WERI-Rb-1 (cell line): Measurements from ENCODE around the gene ERMARD.
"Not testable (repeated sequence)": the region's sequence is repeated elsewhere in the genome, so short reads cannot be mapped to it uniquely, and the experiment has no call there.

Experiments
- DNase-seq: peaks from one replicate; pipeline ENCODE4 v3.0.0-alpha.2; 2020
- H3K27ac ChIP-seq: fragments of 250-450 bp; sonication (Bioruptor Pico); 2 replicates; pipeline ENCODE4 v1.5.1; 2020; ENCODE audit warnings: mild to moderate bottlenecking, moderate library complexity
- H3K27me3 ChIP-seq: fragments of 250-450 bp; sonication (Bioruptor Pico); 2 replicates; pipeline ENCODE4 v1.5.1; 2021; ENCODE audit warnings: mild to moderate bottlenecking, low read depth, moderate library complexity; ENCODE audit not compliant: insufficient read depth, severe bottlenecking
- H3K36me3 ChIP-seq: fragments of 250-450 bp; sonication (Bioruptor Pico); 2 replicates; pipeline ENCODE4 v1.5.1; 2020; ENCODE audit warnings: mild to moderate bottlenecking, moderate library complexity
- H3K4me3 ChIP-seq: 2 replicates; pipeline ENCODE4 v1.5.1; 2011; ENCODE audit warnings: low read depth, mild to moderate bottlenecking, control low read depth, low read length
- H3K9me3 ChIP-seq: fragments of 250-450 bp; sonication (Bioruptor Pico); 2 replicates; pipeline ENCODE4 v1.5.1; 2021; ENCODE audit warnings: mild to moderate bottlenecking, moderate library complexity; ENCODE audit not compliant: severe bottlenecking
- CTCF ChIP-seq: IDR thresholded peaks from 2 replicates; pipeline ENCODE4 v1.5.1; 2011; ENCODE audit warnings: low read depth, mild to moderate bottlenecking, control low read depth, inconsistent platforms, low read length

The ERMARD gene

DNA sequence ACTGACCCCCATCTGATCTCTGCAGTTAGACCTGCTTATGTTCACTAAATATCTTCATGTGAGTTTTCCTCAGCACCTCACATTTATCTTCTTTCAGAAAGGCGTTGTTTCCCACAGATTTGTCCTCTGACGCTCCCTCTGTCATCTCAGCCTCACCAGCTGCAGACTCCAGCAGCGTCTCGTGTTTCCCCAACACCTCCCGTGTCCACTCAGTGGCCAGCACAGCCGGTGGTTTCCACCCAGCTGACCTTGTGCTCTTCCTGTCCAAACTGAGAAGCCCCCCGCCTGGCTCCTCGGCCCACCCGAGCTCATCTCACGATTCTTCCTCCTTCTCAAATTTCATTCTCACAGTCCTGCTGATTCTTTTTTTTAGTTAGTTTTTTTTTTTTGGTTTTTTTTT lies 12.5 kb downstream of the ERMARD start:
- H3K9me3 ChIP-seq = no peaks in the 10 kb centered on the region
- H3K36me3 ChIP-seq = peaks cover 6% of the 10 kb centered on the region
- H3K27ac ChIP-seq = no peak overlapping the region
- no peaks in the 10 kb centered on the region for H3K27me3 ChIP-seq
- DNase-seq = no peak
- TF ChIP-seq CTCF = no peak
- H3K4me3 ChIP-seq = no peak overlapping the region

GRCh38 chr6:169765789-169766188 lies 14.4 kb downstream of the ERMARD start:
- not testable (repeated sequence) for H3K4me3 ChIP-seq, H3K36me3 ChIP-seq

GRCh38 chr6:169766232-169766631 lies 14.8 kb downstream of the ERMARD start:
- H3K27ac ChIP-seq = no peak overlapping the region
- H3K36me3 ChIP-seq = peaks cover 4% of the 10 kb centered on the region; the same call in 1 of the 2 replicates
- DNase-seq = no peak
- no peaks in the 10 kb centered on the region for H3K9me3 ChIP-seq
- TF ChIP-seq CTCF = no peak
- no peak overlapping the region for H3K4me3 ChIP-seq
- H3K27me3 ChIP-seq = no peaks in the 10 kb centered on the region

More at GRCh38 chr6:169765789-169766188, 14.4 kb downstream of the ERMARD start:
- not testable (repeated sequence) for DNase-seq, H3K27ac ChIP-seq, H3K27me3 ChIP-seq, H3K9me3 ChIP-seq

DNA sequence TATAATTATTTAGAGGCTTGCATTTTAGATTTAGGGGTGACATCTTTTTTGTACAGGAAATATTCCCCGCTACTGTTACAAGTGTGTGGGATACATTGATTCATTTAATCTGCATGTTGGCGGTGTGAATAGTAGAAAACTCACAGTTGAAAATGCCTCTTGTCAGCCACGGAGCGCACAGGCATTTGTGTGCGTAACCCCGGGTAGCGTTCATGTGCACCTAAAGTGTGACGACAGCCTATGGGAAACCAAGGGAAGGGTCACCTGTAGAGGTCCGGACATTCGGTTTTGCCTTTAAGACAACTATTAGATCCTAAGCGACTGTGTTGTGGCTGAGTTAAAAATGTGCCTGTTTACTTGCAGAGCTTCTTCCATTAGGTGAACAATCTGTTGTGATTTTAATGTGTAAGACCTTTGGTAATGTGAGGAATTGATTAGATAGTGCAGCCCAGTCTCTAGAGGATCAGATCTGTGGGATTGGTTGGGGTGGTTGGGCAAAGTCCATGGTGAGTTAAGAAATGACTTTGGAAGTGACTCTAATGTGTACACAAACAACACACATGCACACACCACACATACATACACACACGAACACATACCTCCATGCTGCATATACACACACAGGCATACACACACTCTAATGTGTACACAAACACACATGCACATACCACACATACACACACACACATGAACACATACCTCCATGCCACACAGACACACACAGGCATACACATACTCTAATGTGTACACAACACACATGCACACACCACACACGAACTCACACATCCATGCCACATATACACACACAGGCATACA lies 15.7 kb downstream of the ERMARD start:
- no peaks in the 10 kb centered on the region for H3K27me3 ChIP-seq
- no peaks in the 10 kb centered on the region for H3K9me3 ChIP-seq
- TF ChIP-seq CTCF = no peak
- H3K27ac ChIP-seq = no peak overlapping the region
- no peak for DNase-seq
- H3K4me3 ChIP-seq = no peak overlapping the region
- H3K36me3 ChIP-seq = peaks cover 4% of the 10 kb centered on the region

GRCh38 chr6:169774347-169774746 lies 22.9 kb downstream of the ERMARD start:
- H3K9me3 ChIP-seq = no peaks in the 10 kb centered on the region

DNA sequence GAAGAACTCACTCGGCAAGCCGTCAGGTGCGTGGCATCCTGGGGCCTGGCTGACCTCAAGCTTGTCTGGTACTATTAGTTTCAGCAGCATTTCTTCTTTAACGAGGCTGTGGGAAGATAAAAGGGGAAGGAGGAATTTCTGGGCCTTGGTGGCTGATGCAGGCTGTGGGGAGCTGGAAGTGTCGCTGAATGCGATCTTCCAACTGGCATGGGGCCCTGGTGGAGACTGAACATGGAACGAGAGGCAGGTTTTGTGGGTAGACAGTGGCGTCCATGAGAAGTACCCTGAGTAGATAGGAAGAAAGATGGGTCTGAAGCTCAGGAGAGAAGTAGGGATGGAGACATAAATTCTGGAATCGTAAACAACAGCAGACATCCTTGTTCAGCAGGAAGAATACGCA lies 23.9 kb downstream of the ERMARD start:
- H3K9me3 ChIP-seq = no peaks in the 10 kb centered on the region
- no peak overlapping the region for H3K27ac ChIP-seq
- no peak for TF ChIP-seq CTCF
- no peaks in the 10 kb centered on the region for H3K27me3 ChIP-seq
- no peak for DNase-seq
- no peak overlapping the region for H3K4me3 ChIP-seq
- H3K36me3 ChIP-seq = no peaks in the 10 kb centered on the region; the same call in none of the 2 replicates

More at GRCh38 chr6:169774347-169774746, 22.9 kb downstream of the ERMARD start:
- H3K27me3 ChIP-seq = no peaks in the 10 kb centered on the region
- H3K4me3 ChIP-seq = no peak overlapping the region
- H3K27ac ChIP-seq = no peak overlapping the region
- no peak for DNase-seq
- no peaks in the 10 kb centered on the region; the same call in none of the 2 replicates for H3K36me3 ChIP-seq
- TF ChIP-seq CTCF = no peak
